SK-N-SH treated with all-trans-retinoic acid at 6 μM for 48 hours (cell line): Measurements from ENCODE around the gene ZSWIM6.

ENCODE experiments used
- ARNTL ChIP-seq: fragments of 450-650 bp; formaldehyde crosslinking; IDR thresholded peaks from 2 replicates; pipeline ENCODE4 v1.5.0; 2020; ENCODE audit warnings: low read depth, mild to moderate bottlenecking, moderate library complexity, borderline replicate concordance
- ESRRG ChIP-seq: fragments of 250-450 bp; sonication (Bioruptor Pico); IDR thresholded peaks from 2 replicates; pipeline ENCODE4 v1.6.1; 2021; ENCODE audit warnings: mild to moderate bottlenecking
- ISL1 ChIP-seq: fragments of 250-450 bp; sonication (Bioruptor Pico); IDR thresholded peaks from 2 replicates; pipeline ENCODE4 v2.1.2; 2022; ENCODE audit warnings: mild to moderate bottlenecking, moderate library complexity
- RARB ChIP-seq: fragments of 250-450 bp; sonication (Bioruptor Pico); IDR thresholded peaks from 2 replicates; pipeline ENCODE4 v1.8.0; 2021; ENCODE audit warnings: mild to moderate bottlenecking, moderate library complexity
- SNAI2 ChIP-seq: fragments of 250-450 bp; sonication (Bioruptor Pico); IDR thresholded peaks from 2 replicates; pipeline ENCODE4 v1.5.0; 2020; ENCODE audit warnings: mild to moderate bottlenecking, moderate library complexity
- ZNF8 ChIP-seq: fragments of 450-650 bp; formaldehyde crosslinking; IDR thresholded peaks from 2 replicates; pipeline ENCODE4 v1.5.0; 2020; ENCODE audit warnings: mild to moderate bottlenecking, moderate library complexity
- TF ChIP-seq, protein P1 (sequence below): fragments of 250-450 bp; sonication (Bioruptor Pico); IDR thresholded peaks from 2 replicates; pipeline ENCODE4 v1.8.0; 2020; ENCODE audit warnings: mild to moderate bottlenecking, moderate library complexity, borderline replicate concordance

DNA sequence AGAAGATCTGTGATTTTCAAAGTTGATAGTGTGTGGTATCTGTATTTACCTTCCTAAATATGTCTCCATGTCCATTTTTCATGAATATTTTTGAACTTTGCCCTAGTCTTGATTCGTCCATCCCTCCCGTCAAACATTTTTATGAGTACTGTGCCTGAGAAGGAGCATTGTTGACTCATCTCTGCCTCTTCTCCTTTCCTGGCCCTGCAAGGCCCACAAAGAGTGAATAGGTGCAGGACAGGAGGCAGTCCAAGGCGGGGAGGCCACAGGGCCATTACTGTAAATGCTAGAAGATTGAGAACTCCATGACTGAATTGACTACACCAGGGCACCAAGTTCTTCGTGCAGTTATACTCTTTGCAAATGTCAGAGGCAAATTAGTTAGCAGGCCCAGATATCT is 200.9 kb downstream of the ZSWIM6 start:
- TF ChIP-seq, protein P1, sequence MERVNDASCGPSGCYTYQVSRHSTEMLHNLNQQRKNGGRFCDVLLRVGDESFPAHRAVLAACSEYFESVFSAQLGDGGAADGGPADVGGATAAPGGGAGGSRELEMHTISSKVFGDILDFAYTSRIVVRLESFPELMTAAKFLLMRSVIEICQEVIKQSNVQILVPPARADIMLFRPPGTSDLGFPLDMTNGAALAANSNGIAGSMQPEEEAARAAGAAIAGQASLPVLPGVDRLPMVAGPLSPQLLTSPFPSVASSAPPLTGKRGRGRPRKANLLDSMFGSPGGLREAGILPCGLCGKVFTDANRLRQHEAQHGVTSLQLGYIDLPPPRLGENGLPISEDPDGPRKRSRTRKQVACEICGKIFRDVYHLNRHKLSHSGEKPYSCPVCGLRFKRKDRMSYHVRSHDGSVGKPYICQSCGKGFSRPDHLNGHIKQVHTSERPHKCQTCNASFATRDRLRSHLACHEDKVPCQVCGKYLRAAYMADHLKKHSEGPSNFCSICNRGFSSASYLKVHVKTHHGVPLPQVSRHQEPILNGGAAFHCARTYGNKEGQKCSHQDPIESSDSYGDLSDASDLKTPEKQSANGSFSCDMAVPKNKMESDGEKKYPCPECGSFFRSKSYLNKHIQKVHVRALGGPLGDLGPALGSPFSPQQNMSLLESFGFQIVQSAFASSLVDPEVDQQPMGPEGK (CRISPR knock-in tag), result no peak
- TF ChIP-seq RARB (no peak), ARNTL (CRISPR knock-in tag) (no peak), ISL1 (CRISPR knock-in tag) (no peak), SNAI2 (CRISPR knock-in tag) (no peak), ESRRG (no peak), ZNF8 (CRISPR knock-in tag) (no peak)
